ENCODE data around the gene FRMD6. TPM values are rescaled to one million over a fixed set of nuclear protein-coding genes. Genes with fewer than 3 reads are reported as not detected.
"Not testable (repeated sequence)": the region's sequence is repeated elsewhere in the genome, so short reads cannot be mapped to it uniquely, and the experiment has no call there.

The FRMD6 gene
- polyA plus RNA-seq, 1 donor, result 20.0 TPM

DNA sequence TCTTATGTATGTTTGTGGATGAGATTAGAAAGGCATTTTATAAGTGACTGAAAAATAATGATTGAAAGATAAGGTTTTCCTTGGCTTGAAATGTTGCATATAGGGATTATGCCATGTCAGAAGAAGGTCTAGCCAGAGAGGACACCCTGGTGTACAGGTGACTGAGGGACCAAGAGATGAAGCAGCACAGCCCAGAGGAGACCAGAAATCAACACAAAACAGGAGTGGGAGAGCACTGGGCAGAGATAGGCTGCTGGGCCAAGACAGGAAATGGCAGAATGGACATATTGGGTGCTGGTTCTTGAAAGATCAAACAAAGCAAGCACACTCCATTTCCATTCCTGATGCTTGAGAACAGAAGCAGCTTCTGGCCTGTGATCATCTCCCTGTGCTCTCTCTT, 24.4 kb upstream of the FRMD6 start:
- no peak for DNase-seq

DNA sequence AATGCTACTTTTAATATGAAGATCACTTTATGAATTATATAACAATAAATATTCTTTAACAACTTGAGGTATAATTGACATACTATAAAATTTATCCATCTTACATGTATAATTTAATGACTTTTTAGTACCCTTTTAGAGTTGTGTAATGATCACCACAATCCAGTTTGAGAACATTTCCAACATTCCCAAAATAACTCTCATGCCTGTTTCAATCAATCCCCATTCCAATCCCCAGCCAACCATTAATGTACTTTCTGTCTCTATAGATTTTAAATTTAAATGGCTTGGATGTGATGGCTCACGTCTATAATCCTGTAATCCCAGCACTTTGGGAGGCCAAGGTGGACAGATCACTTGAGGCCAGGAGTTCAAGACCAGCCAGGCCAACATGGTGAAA, 23.5 kb upstream of the FRMD6 start:
- DNase-seq, result no peak

DNA sequence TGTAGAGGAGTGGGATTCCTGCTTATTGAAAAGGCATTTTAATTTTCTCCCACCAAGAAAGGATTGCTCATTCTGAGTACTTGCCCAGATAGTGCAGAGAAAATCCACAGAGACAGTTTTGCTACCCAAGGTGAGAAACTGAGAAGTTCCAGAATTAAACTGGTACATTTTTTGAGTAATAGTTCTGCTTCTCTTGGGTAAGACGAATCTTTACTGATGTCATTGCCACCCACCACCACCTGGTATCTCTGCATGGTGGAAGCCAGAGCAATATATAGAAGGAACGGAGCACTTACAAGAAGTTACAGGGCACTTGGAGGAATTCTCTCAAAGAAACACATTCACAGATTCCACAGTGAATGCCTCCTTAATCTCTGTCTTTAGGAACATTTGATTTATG, 20.7 kb upstream of the FRMD6 start:
- DNase-seq, result no peak

DNA sequence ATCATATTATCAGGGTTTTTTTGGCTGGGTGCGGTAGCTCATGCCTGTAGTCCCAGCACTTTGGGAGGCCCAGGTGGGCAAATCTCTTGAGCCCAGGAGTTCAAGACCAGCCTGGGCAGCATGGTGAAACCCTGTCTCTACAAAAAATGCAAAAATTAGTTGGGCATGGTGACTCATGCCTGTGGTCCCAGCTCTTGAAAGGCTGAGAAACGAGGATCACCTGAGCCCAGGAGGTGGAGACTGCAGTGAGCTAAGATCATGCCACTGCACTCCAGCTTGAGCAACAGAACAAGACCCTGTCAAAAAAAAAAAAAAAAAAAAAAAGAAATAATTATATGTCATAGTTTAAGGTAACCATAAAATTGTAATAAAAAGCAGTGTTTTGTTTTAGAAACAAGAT, 18.4 kb upstream of the FRMD6 start:
- DNase-seq, result not testable (repeated sequence)

DNA sequence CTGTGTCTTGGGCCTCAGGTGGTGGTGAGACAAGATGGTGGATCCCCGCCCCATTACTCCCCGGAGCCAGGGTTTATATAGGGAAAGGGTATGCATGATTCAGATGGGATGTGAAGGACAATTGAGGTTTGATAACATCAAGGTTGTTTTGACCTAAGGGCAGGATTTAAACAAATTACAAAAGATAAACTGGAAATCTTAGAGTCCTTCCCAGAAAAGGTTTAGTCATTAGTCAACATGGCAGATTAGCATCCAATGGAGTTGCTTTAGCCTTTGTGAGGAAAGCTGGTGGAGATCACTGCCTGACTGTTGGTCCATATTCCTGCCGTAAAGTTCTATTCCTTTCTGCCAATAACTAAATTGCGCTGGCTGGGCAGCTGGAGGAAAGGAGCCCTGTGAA, 15.6 kb upstream of the FRMD6 start:
- DNase-seq, result no peak

DNA sequence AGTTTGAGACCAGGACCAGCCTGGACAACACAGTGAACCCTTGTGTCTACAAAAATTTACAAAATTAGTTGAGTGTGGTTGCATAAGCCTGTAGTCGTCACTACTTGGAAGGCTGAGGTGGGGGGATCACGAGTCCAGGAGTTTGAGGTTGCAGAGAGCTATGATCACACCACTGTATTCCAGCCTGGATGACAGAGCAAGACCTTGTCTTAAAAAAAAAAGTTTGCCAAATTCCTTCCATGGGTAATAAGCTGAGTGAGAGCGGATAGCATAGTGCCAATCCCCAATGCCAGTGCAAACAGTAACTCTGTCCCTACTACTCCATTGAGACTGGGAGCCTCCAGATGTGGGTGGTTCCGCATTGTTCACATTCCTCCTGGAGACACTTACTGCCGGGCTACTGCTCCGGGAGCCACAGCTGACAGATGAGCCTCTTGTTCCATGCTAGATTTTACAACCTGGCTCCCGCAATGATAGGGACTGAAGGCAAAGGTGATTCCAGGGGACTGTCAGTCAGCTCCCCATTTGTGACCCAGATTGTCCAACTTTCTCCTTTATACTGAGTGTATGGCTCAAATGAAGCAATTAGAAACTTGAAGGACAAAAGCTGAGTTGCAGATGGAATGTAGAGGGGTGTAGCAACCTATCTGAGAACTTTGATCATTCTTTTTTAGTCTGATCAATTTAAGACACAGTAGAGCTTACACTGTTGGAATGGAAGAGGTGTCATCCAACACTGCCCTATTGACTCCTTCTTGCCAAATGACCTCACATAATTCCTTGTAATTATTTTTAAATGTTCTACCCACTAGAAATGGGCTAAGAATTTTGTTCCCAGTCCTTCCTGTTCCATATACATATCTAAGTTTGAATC, 13.4 kb upstream of the FRMD6 start:
- no peak for DNase-seq

DNA sequence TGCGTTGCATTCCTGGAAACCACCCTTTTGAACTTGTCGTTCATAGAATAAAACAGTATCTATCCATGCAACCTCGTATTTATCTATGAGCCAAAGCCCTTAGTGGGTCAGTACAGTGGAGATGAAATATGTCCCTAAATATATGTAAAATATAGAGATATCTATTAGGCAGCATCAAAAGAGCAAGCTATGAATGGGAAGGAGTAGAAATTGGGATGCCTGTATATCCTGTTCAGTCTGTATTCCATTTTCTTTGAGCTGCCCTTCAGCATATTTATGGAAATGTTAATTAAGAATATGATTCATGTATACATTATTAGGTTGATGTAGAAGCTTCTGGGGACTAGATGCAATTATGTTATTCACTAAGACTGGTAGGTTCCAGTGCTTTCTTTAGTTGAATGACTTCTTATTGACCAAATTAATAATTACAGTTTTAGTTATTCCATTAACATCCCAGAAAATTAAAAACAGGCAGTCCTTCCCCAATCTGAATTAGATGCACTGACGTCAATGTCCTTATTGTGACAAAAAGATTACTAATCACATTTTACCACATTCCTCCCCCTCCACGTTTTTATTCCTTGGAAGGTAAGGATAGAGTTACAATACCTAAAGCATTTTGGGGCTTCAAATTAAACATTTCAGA, 11.9 kb upstream of the FRMD6 start:
- DNase-seq, result no peak

DNA sequence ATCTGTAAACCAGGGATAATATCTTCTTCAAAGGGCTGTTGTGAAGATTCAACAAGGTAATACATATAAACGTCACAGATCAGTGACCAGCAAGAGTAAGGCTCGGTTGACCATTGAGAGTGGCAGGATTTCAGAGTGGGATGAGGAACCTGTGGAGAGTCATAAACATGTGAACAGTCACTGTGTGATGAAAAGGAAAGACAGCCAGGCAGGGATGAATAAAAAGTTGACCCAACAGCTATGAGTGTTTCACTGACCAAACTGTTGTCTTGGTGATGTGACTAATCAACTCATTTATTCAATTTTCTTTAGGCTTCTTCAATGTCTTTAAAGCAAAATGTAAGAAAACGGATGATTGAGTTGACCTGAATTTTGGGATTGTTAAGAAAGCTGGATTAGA, 8.6 kb upstream of the FRMD6 start:
- DNase-seq, result no peak

DNA sequence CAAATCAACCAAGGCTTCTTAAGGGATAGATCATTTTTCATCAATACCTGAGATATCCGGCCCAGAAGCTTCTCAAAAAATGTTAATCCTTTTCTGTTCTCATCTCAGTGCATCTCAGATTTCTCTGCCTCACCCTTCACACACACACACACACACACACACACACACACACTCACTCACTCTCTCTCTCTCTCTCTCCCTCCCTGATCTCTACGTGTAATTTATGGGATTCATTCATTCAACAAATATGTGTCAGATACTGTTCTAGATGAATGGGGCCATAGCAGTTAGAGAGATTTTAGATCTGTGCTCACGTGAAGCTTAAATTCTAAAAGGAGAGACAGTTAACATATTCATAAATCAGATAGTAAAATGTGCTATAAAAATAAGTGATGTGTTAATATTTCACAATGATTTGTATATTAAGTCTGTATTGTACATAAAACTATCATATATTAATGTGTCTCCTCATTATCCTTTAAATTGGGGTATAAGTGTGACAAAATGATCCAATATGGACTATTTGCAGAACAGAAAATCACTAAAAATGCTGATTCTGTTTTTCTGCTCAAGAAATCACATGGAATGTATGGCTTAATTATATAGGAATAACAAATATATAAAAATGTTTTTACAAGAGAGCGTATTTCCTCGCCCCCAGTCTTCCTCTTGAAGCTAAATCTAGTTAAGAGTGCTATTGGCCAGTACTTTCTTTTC, 7.3 kb upstream of the FRMD6 start:
- DNase-seq, result no peak

DNA sequence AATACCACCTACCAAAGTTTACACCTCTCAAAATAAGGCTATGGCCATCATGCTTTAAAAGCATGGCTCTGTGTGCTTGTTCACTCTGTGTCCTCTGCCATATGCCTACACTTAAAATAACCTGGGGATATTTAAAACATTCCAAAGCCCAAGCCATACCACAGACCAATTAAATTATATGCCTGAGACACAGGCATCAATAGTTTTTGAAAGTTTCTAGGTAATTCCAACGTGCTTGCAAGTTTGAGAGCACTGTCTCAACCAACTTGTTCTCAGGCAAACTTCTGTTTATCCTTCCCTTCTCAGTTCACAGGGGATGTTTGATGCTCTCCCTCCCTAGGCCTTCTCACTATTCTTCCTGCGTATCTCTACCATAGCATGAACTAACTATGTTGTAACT, 3.4 kb upstream of the FRMD6 start:
- DNase-seq, result no peak

DNA sequence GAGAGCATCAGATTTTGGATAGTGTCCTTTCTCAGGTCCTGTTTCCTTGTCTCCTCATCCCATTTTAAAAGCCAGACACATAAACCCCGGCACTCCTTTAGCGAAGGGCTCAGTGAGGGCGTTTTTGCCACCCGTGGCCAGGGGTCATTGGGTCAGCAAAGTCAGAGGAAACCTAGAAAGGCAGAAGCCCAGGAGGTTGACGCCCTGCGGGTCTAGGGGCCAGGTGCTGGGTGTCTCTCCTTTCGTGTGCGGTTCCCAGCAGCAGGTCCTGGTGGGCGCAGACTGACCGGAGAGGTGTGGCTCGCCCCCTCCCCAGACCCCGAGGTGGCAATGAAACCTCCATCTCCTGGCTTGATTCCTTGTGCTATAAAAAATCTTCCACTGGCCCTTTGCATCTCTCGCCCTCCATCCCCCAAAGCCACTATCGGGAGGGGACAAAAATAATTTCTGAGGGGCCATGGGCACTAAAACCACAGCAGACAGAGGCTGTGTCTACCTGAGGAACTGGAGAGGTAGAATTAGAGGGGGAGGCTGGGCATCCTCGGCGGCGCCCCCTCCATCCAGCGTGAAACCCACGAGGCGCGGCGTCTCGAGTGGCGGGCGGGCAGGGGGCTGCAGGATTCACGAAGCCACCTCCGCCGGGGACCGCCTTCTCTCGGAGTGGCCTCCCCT, 858 bp upstream of the FRMD6 start:
- DNase-seq, result no peak

DNA sequence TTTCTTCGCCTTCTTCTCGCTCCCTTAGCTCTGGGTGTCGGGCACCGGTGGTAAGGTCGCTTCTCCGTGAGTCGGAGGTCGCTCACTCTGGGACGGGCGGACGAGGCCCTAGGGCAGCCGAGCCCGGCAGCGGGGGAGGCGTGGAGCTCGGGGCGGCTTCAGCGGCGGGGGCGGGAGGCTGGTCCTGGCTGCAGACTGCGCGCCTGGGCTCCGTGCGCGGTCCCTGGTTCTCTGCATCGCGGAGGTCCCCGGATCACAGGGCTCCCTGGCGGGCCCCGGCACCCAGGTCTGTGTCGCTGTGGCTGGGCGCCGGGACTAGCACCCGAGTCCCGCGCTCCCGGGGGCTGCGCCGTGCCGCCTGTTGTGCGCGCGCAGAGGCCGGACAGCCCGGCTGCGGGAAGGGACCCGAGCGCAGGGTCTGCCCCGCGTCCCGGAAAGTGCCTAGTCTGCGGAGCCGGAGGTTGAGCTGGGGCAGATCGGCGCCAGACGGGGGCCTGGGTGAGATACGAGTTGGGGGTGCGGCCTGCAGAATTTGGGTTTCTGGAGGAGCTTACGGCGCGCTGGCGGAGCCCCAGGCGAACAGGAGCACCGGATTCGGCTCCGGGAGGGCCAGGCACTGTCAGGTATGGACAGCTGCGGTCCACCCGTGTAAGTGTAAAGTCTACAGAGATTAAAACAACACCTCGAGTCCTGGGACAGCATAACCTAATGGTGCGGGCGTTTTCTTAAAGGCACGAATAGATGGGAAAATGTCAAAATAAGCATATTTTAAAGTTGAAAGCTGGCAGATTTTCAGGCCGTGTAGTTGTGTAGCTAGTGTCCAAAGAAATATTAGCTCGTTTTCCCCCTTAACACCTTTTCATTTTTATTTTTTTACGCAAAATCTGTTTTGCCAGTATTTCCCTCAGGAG, 713 bp downstream of the FRMD6 start:
- no peak for DNase-seq

DNA sequence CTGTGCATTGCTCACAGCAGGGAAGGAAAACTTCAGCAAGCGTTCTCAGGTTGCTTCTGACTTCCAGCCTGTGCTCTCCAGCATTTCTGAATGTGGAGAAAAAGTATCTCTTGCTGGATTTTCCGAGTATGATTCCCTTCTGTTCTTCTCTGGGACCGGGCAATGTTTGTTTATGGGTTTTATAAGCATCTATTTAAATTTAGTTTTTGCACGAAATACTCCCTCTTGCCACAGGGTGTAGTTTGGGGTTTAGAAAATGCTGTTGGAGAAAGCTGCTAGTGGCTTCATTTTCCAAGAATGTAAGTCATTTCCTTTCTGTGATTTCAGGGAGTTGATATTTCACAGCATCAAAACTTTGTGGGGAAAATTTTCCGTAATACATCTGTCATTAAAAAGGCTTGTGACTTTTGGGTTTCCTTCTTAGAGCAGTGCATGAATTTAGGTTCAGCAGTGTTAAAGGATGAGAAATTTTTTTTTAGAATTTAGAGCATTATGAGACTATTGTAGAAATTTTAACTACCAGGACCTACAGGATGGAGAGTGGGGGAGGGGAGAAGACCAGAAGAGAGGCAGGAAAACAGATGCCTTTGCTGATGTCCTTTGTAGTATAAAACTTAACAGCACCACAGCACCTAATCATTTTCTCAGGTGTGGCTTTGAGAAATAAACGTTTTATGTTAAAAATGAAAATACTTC, 1.5 kb downstream of the FRMD6 start:
- peak; percentile 66 for DNase-seq

DNA sequence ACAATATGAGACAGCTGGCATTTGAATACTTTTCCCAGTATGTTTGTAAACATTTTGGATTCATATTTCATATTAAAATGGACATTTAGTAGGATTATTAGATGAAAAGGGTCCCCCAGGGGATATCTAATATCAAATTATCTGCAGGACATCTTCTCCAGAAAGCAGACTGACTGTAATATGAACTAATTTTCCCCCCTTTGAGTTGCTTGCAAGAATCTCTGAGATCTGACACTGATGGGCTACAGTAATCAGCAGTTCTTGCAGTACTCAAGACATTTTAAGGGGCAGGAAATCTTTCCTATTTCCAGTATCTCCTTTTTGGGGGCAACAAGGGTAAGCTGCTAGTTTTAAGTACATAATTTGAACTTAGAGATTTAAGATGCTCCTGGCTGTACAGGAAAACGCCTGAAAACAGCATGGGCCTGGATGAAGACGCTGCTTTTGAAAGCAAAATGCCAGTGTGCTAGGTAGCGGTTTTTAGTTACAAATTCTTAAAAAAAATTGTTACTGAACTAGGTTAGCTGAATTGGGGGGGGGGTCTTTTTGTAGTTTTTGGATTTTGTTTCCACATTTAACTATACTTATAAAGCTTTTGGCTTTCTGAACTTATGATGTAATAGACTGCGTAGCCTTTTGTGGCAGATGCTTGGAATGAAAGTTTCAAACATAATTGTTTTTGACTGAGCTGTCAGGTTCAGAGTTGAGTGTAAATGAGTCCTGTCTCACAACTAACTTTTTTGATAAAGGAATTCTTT, 2.2 kb downstream of the FRMD6 start:
- DNase-seq, result no peak

DNA sequence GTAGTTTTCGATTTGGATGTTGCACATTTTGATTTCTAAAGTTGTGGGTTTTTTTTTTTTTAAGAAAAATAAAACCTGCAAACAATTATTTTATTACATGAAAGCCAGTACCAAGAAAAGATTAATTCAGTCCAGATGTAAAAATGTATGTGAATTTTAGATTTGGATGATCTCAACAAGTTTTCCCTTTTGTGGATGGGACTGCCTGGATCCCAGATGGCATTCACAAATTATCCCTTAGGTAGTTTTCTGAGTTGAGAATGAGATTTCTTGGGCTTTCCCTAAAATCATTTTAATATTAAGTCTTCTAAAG, 2.8 kb downstream of the FRMD6 start:
- no peak for DNase-seq

DNA sequence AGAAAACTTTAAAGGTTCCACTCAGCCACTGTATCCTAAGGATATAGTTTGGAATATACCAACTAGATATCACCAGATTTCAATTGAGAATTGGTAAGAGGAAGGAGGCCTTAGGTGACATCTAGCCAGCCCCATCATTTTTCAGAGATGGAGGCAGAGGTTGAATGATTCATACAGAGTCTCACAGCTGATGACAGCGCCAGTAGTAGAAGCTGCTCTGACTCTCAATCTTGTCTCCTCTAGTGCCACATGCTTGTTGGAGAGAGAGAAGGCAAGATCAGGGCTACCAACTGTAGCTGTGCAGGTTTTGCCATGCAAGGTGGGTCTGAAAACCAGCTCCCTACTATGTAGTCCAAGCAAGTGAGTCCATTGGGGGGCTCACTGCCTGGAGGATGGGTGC, 6.1 kb downstream of the FRMD6 start:
- DNase-seq, result no peak

DNA sequence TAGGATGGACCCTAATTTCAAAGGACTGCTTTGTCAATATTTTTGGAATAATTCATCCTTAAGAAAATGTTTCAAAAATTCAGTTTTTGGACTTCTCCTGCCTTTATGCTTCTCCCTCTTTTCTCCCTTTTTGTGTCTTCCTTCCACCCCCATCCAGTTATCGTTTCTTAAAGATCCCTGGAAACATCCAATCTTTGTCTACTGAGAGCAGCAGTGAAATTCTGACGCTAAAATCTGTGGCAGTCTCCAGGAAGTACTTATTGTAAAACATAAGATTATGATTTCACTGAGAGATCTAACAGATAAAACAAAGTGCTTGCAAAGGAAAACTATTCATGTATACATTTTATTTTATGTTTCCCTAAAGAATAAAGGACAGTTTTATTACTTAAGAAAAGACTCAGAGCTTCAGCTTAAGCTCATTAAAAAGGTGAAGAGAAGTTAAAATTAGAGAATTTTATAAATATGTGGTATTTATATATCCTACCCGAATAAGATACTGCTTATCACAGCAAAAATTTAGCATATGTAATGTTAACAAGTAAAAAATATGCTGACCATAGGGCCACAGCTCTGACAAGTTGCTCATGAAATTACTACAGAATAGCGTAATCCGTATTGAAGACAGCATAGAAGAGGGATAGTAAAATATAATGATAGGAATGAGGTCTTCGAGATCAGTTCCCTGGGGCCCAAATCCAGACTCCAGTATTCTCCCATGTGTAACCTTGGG, 6.9 kb downstream of the FRMD6 start:
- DNase-seq, result no peak

DNA sequence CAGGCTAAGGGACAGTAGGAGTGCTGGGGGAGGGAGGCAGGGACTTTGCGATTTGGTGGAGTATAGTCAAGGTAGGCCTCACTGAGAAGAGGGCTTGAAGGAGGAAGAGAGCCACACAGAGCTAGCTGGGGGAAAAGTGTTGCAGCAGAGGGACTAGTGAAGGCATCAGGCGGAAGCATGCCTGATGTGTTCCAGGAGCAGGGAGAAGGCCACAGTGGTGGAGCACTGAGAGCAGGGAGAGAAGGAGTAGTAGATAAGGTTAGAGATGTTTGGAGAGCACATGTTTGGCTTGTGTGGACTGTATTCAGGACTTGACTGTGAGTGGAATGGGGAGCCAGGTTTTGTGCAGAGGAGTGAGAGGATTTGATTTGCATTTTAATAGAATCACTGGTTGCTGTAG, 9.0 kb downstream of the FRMD6 start:
- DNase-seq, result no peak

DNA sequence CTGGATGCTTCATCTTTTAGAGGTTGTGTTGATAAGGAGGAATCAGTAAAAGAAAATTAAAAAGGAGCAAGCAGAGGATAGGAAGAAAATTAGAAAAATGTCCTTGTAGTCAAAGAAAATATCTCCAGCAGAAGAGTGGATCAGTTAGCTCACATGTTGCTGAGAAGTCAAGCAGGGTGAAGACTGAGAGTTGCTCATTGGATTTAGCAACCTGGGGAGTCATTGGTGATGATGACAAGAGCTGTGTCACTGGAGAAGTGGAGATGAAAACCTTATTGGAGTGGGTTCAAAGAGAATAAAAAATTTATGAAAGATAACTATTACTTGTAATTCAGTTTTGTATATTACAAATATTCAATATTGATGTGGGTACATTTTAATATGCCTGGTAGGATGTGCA, 9.8 kb downstream of the FRMD6 start:
- DNase-seq, result no peak
